GM23338 (cell line): ENCODE measurements around the gene PRELID3B. TPM values are rescaled to one million over a fixed set of nuclear protein-coding genes. Genes with fewer than 3 reads are reported as not detected.
"Not testable (repeated sequence)": the region's sequence is repeated elsewhere in the genome, so short reads cannot be mapped to it uniquely, and the experiment has no call there.

Source experiments
- ATAC-seq: fragments of 200-7000 bp; cut with Tn5 transposase; 3 replicates; pipeline ENCODE4 v1.9.1; 2020
- DNase-seq: peaks from one replicate; pipeline ENCODE4 v3.0.0-alpha.2; 2015; ENCODE audit warnings: low spot score
- H2AFZ ChIP-seq: fragments of 200-600 bp; sonication (generic); 2 replicates; pipeline ENCODE4 v1.8.0; 2016; ENCODE audit warnings: antibody characterized with exemption, mild to moderate bottlenecking, moderate library complexity
- H3F3A ChIP-seq: fragments of 200-600 bp; sonication (generic); replicated peaks from 2 replicates; pipeline ENCODE4 v1.8.0; 2017; ENCODE audit warnings: antibody characterized with exemption, mixed run types, low read depth
- H3K27ac ChIP-seq: fragments of 200-600 bp; sonication (generic); 2 replicates; pipeline ENCODE4 v1.6.1; 2016; ENCODE audit warnings: low read depth
- H3K27me3 ChIP-seq: fragments of 200-600 bp; sonication (generic); 2 replicates; pipeline ENCODE4 v1.8.0; 2016; ENCODE audit warnings: mild to moderate bottlenecking, mixed run types, moderate library complexity; ENCODE audit not compliant: insufficient read depth
- H3K36me3 ChIP-seq: fragments of 200-600 bp; sonication (generic); 2 replicates; pipeline ENCODE4 v1.8.0; 2016; ENCODE audit warnings: mild to moderate bottlenecking; ENCODE audit not compliant: insufficient read depth
- H3K4me1 ChIP-seq: fragments of 200-600 bp; sonication (generic); 2 replicates; pipeline ENCODE4 v1.8.0; 2016; ENCODE audit warnings: mild to moderate bottlenecking, moderate library complexity; ENCODE audit not compliant: insufficient read depth
- H3K4me2 ChIP-seq: fragments of 200-600 bp; sonication (generic); 2 replicates; pipeline ENCODE4 v1.7.1; 2017; ENCODE audit warnings: mixed run types
- H3K4me3 ChIP-seq: fragments of 200-600 bp; sonication (generic); 2 replicates; pipeline ENCODE4 v1.6.1; 2016; ENCODE audit warnings: mixed run types
- H3K79me2 ChIP-seq: fragments of 200-600 bp; sonication (generic); replicated peaks from 2 replicates; pipeline ENCODE4 v1.8.0; 2017; ENCODE audit warnings: mild to moderate bottlenecking; ENCODE audit not compliant: insufficient read depth
- H3K9me2 ChIP-seq: fragments of 200-600 bp; sonication (generic); 2 replicates; pipeline ENCODE4 v1.8.0; 2017; ENCODE audit not compliant: insufficient read depth
- H4K20me1 ChIP-seq: fragments of 200-600 bp; sonication (generic); replicated peaks from 2 replicates; pipeline ENCODE4 v1.8.0; 2017; ENCODE audit warnings: mild to moderate bottlenecking; ENCODE audit not compliant: insufficient read depth
- H3K27ac Mint-ChIP-seq: 2 replicates; pipeline ENCODE4 v1.8.0; 2020; ENCODE audit warnings: inconsistent platforms, mild to moderate bottlenecking, moderate library complexity, mixed read lengths
- H3K27me3 Mint-ChIP-seq: 3 replicates; pipeline ENCODE4 v1.8.0; 2022; ENCODE audit warnings: low read depth, mild to moderate bottlenecking, moderate library complexity, mixed read lengths, inconsistent platforms; ENCODE audit not compliant: insufficient read depth, poor library complexity
- H3K36me3 Mint-ChIP-seq: 3 replicates; pipeline ENCODE4 v1.8.0; 2021; ENCODE audit warnings: low read depth, mild to moderate bottlenecking, inconsistent platforms, moderate library complexity, mixed read lengths
- H3K4me1 Mint-ChIP-seq: 3 replicates; pipeline ENCODE4 v1.8.0; 2020; ENCODE audit warnings: mild to moderate bottlenecking, inconsistent platforms, mixed read lengths
- H3K4me3 Mint-ChIP-seq: 3 replicates; pipeline ENCODE4 v1.8.0; 2021; ENCODE audit warnings: moderate library complexity, mild to moderate bottlenecking, inconsistent platforms, mixed read lengths
- H3K9me3 Mint-ChIP-seq: 3 replicates; pipeline ENCODE4 v1.8.0; 2020; ENCODE audit warnings: moderate library complexity, mild to moderate bottlenecking, inconsistent platforms, mixed read lengths
- CTCF ChIP-seq, 2 experiments: fragments of 200-600 bp in 1 of 2; sonication (generic) in 1 of 2; conservative IDR thresholded peaks; 2 replicates each; pipeline versions ENCODE4 v1.5.1 to v1.6.1; 2016 to 2017; ENCODE audit warnings: antibody characterized with exemption in 2 of 2, low read depth in 2 of 2, mild to moderate bottlenecking in 2 of 2, moderate library complexity in 1 of 2
- ETS1 ChIP-seq: IDR thresholded peaks from 2 replicates; pipeline ENCODE4 v1.6.1; 2016; ENCODE audit warnings: antibody characterized with exemption
- EZH2 ChIP-seq: fragments of 200-600 bp; sonication (generic); IDR thresholded peaks from one replicate; pipeline ENCODE4 v1.8.0; 2017; ENCODE audit warnings: antibody characterized with exemption, mild to moderate bottlenecking, low read depth; ENCODE audit not compliant: unreplicated experiment
- POLR2AphosphoS5 ChIP-seq: IDR thresholded peaks from 2 replicates; pipeline ENCODE4 v1.6.1; 2016; ENCODE audit warnings: antibody characterized with exemption, low read depth
- REST ChIP-seq: IDR thresholded peaks from one replicate; pipeline ENCODE4 v1.6.1; 2018; ENCODE audit warnings: antibody characterized with exemption; ENCODE audit not compliant: unreplicated experiment
- STAT1 ChIP-seq: IDR thresholded peaks from one replicate; pipeline ENCODE4 v1.6.1; 2016; ENCODE audit warnings: antibody characterized with exemption; ENCODE audit not compliant: unreplicated experiment
- ZNF331 ChIP-seq: fragments of 250-450 bp; sonication (Bioruptor Pico); IDR thresholded peaks from 2 replicates; pipeline ENCODE4 v1.5.0; 2020; ENCODE audit warnings: low read depth, mild to moderate bottlenecking, moderate library complexity
- polyA plus RNA-seq: library from polyadenylated mRNA; unstranded; fragments of >200 nt; fragmentation: Nextera tagmentation; extraction: Ambion mirVana; gene quantifications from 2 replicates; pipeline ENCODE4 v1.2.1, GENCODE V29; 2016
- total RNA-seq: library from RNA; depleted of rRNA; stranded (reverse); fragments of >200 nt; shearing (Covaris generic); gene quantifications from 2 replicates; pipeline ENCODE4 v1.2.3, GENCODE V29; 2014

Gene PRELID3B
- total and polyA plus RNA-seq, 2 experiments from 2014 or later: 42.7 to 43.6 TPM

- H3K9me2 ChIP-seq: no peaks in the 10 kb centered on the region
- TF ChIP-seq EZH2: no peak
- Mint-ChIP-seq H3K27me3 (peaks cover 19% of the 10 kb centered on the region), H3K4me3 (no peak overlapping the region), H3K9me3 (no peaks in the 10 kb centered on the region), H3K36me3 (no peaks in the 10 kb centered on the region), H3K27ac (no peak overlapping the region), H3K4me1 (peaks cover 24% of the 10 kb centered on the region; the same call in 2 of the 3 replicates)
- H3F3A ChIP-seq: no peaks in the 10 kb centered on the region
- ATAC-seq (no peak), DNase-seq (no peak)
- no peak overlapping the region for H2AFZ ChIP-seq
- H3K4me3 ChIP-seq: no peak overlapping the region
- no peak overlapping the region for H3K4me2 ChIP-seq
- peaks cover 5% of the 10 kb centered on the region; the same call in 1 of the 2 replicates for H3K4me1 ChIP-seq
- no peak overlapping the region for H3K27ac ChIP-seq
- H4K20me1 ChIP-seq: no peaks in the 10 kb centered on the region
- H3K36me3 ChIP-seq: no peaks in the 10 kb centered on the region
- H3K79me2 ChIP-seq: no peaks in the 10 kb centered on the region
- 0 out of 2 replicates have a peak, but pooled peaks cover 2% of the 10 kb centered on the region for H3K27me3 ChIP-seq
Measured at GRCh38 chr20:59013031-59013951, 29.3 kb downstream of the PRELID3B start.

DNA sequence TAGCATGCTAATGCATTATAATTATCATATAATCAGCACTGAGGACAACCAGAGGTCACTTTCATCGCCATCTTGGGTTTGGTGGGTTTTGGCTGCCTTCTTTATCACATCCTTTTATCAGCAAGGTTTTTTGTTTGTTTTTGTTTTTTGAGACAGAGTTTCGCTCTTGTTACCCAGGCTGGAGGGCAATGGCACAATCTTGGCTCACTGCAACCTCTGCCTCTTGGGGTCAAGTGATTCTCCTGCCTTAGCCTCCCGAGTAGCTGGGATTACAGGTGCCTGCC lies 30.8 kb downstream of the PRELID3B start:
- H3K27me3 Mint-ChIP-seq: peaks cover 25% of the 10 kb centered on the region
- ATAC-seq: not testable (repeated sequence)

GRCh38 chr20:59010995-59011873 lies 31.4 kb downstream of the PRELID3B start:
- no peak overlapping the region for H3K4me2 ChIP-seq
- H3K4me1 ChIP-seq: peaks cover 5% of the 10 kb centered on the region; the same call in 1 of the 2 replicates
- H3K79me2 ChIP-seq: no peaks in the 10 kb centered on the region
- peak; percentile 47 for DNase-seq
- no peaks in the 10 kb centered on the region for H3K36me3 Mint-ChIP-seq
- no peak for TF ChIP-seq ZNF331
- no peak for TF ChIP-seq REST
- TF ChIP-seq ETS1: no peak
- TF ChIP-seq CTCF (conservative IDR thresholded peaks at IDR 0.05; ENCODE audit: low read depth in 2 of 2): no peak
- TF ChIP-seq POLR2AphosphoS5: no peak
- no peak for TF ChIP-seq STAT1
- TF ChIP-seq EZH2: no peak
- H3K4me1 Mint-ChIP-seq: peaks cover 18% of the 10 kb centered on the region; the same call in 2 of the 3 replicates
- ATAC-seq: no peak
- H3K36me3 ChIP-seq: no peaks in the 10 kb centered on the region
- H3K27me3 ChIP-seq: peaks cover 11% of the 10 kb centered on the region
- H3K9me3 Mint-ChIP-seq: no peaks in the 10 kb centered on the region
- no peak overlapping the region for H3K4me3 ChIP-seq
- H3K27me3 Mint-ChIP-seq: peaks cover 24% of the 10 kb centered on the region
- H3F3A ChIP-seq: no peaks in the 10 kb centered on the region
- no peak overlapping the region for H3K4me3 Mint-ChIP-seq
- 0 out of 2 replicates have a peak overlapping the region, but pooled peaks have one; percentile 2 for H2AFZ ChIP-seq
- H3K27ac ChIP-seq: no peak overlapping the region
- no peak overlapping the region for H3K27ac Mint-ChIP-seq
- no peaks in the 10 kb centered on the region for H3K9me2 ChIP-seq
- no peaks in the 10 kb centered on the region for H4K20me1 ChIP-seq

More for the DNA sequence above, 30.8 kb downstream of the PRELID3B start:
- H3K4me2 ChIP-seq, H3K27ac ChIP-seq, H4K20me1 ChIP-seq, H3K4me3 Mint-ChIP-seq, H3K9me2 ChIP-seq, H3K36me3 ChIP-seq, DNase-seq, H3K27ac Mint-ChIP-seq, H3K9me3 Mint-ChIP-seq, H3K4me3 ChIP-seq, H3K4me1 ChIP-seq, H3K36me3 Mint-ChIP-seq, H2AFZ ChIP-seq, H3K79me2 ChIP-seq, H3F3A ChIP-seq: not testable (repeated sequence)
- H3K27me3 ChIP-seq: peaks cover 11% of the 10 kb centered on the region
- H3K4me1 Mint-ChIP-seq: peaks cover 21% of the 10 kb centered on the region; the same call in 2 of the 3 replicates
